Activated CD4-positive, alpha-beta T cell treated with anti-CD3 and anti-CD28 coated beads, Interleukin-2, amount 10 ng/mL, durations not matched to agents 7 days and 5 days (primary cell): ENCODE data around the gene ATAD1. TPM values are rescaled to one million over a fixed set of nuclear protein-coding genes. Genes with fewer than 3 reads are reported as not detected.
"Not testable (repeated sequence)": the region's sequence is repeated elsewhere in the genome, so short reads cannot be mapped to it uniquely, and the experiment has no call there.

Experiments
- CTCF ChIA-PET: fragments of 350-600 bp; sonication (Branson Sonifier 250); formaldehyde crosslinking; loops from one replicate; lab custom pipeline; 2021; ENCODE audit warnings: antibody characterized with exemption; lab: Charles Lee
- POLR2A ChIA-PET: fragments of 350-600 bp; sonication (Branson Sonifier 250); formaldehyde crosslinking; loops from one replicate; lab custom pipeline; 2021; ENCODE audit warnings: antibody characterized with exemption; lab: Charles Lee
- DNase-seq: peaks from one replicate; pipeline ENCODE4 v3.0.0-alpha.2; 2020
- H3K27ac Mint-ChIP-seq: one replicate; pipeline ENCODE4 v1.8.0; 2021; ENCODE audit warnings: mild to moderate bottlenecking, moderate library complexity, mixed read lengths
- H3K27me3 Mint-ChIP-seq: one replicate; pipeline ENCODE4 v1.8.0; 2021; ENCODE audit warnings: mixed read lengths
- H3K36me3 Mint-ChIP-seq: one replicate; pipeline ENCODE4 v1.8.0; 2021; ENCODE audit warnings: low read depth, mixed read lengths
- H3K4me1 Mint-ChIP-seq: one replicate; pipeline ENCODE4 v1.8.0; 2021; ENCODE audit warnings: mixed read lengths
- H3K4me3 Mint-ChIP-seq: one replicate; pipeline ENCODE4 v1.8.0; 2021; ENCODE audit warnings: mild to moderate bottlenecking, moderate library complexity, mixed read lengths
- H3K9me3 Mint-ChIP-seq: one replicate; pipeline ENCODE4 v1.8.0; 2021; ENCODE audit warnings: mixed read lengths
- total RNA-seq, 2 experiments: library from RNA; stranded (reverse); gene quantifications; one replicate each; pipeline ENCODE4 v1.2.3, GENCODE V29; 2021

The ATAD1 gene
- total RNA-seq, 2 experiments from 2014 or later = 42.9 to 45.9 TPM

- peaks cover 13% of the 10 kb centered on the region for H3K4me1 Mint-ChIP-seq
- no peak overlapping the region for H3K27ac Mint-ChIP-seq
- CTCF ChIA-PET = interaction anchor here (0.7 to 1.5 kb wide), 3 partner anchors 15 to 32 kb away, joined by 3 read pairs; no protein-coding TSS in a partner anchor
- POLR2A ChIA-PET = no interaction called here
- H3K4me3 Mint-ChIP-seq = no peak overlapping the region
- no peak for DNase-seq
- H3K9me3 Mint-ChIP-seq = no peaks in the 10 kb centered on the region
- H3K36me3 Mint-ChIP-seq = peaks cover 36% of the 10 kb centered on the region
- no peaks in the 10 kb centered on the region for H3K27me3 Mint-ChIP-seq
Measured at GRCh38 chr10:87760195-87760905, 57.7 kb downstream of the ATAD1 start.

- CTCF ChIA-PET = interaction anchor here (1.1 to 1.5 kb wide), 2 partner anchors 16 to 33 kb away, joined by 3 read pairs; no protein-coding TSS in a partner anchor
- Mint-ChIP-seq H3K27ac (no peak overlapping the region), H3K9me3 (no peaks in the 10 kb centered on the region), H3K27me3 (no peaks in the 10 kb centered on the region), H3K4me1 (peaks cover 13% of the 10 kb centered on the region), H3K4me3 (no peak overlapping the region), H3K36me3 (peaks cover 34% of the 10 kb centered on the region)
- DNase-seq = no peak
- POLR2A ChIA-PET = interaction anchor here (0.6 kb wide), 1 partner anchor 102 kb away, joined by 4 read pairs; no protein-coding TSS in a partner anchor
Measured at GRCh38 chr10:87759551-87759950, 58.5 kb downstream of the ATAD1 start.

DNA sequence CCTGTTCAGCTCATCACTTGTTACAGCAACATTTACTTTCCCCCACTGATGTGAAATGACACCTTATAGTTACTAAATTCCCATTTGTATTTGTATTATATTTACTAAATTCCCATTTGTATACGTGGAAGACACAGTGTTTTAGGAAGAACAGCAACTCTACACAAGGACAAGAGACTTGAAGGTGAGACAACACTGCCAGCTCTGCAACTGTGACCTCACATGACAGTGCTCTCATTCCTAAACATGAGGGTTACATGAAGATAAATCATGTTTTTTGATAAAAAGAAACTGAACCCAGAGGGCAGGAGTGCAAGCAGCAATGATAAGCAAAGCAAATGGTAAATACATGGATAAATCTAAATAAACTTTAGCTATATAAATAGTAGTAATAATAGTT, 60.3 kb downstream of the ATAD1 start:
- POLR2A ChIA-PET = interaction anchor here (0.6 kb wide), 1 partner anchor 70 kb away, joined by 3 read pairs; no protein-coding TSS in a partner anchor
- DNase-seq = no peak
- Mint-ChIP-seq H3K27ac (no peak overlapping the region), H3K4me1 (peaks cover 10% of the 10 kb centered on the region), H3K27me3 (no peaks in the 10 kb centered on the region), H3K4me3 (no peak overlapping the region), H3K9me3 (no peaks in the 10 kb centered on the region), H3K36me3 (peaks cover 42% of the 10 kb centered on the region)
- CTCF ChIA-PET = interaction anchor here (0.6 kb wide), 1 partner anchor 439 kb away, joined by 3 read pairs; no protein-coding TSS in a partner anchor

DNA sequence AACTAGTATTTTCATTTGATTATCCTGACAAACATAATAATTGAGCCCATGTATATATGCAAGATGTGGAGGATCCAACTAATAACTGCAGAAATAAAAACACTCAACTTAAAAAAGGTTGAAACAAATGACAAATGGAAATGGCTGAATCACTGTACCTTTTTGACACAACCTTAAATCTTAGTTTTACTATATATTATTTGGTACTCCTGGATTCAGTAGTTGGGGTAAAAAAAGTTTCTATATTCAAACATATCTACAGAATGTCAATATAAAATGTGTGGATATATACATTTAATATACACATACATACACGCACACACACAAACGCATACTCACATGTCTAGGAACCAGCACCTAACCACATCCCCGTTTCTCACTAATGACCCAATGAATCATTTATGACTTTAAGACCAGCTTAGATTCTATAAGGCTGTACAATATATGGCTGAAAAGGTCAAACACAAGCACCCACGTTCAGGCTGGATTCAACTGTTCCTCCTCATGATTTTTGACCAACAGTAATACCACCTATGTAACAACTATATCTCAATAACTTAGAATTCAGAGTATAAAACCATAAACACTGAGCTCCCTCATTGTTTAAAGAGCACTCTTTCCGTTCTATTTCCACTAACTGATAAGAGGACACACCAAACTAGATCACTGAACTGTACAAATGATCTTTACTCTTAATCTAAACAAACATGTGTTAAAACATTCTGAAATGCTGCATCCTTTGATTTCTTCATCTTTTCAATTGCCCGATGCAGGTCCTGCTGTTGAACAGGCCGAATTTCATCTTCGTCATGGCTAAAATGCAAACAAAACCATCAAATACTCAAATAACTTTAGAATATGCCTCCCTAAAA, 63.8 kb downstream of the ATAD1 start:
- POLR2A ChIA-PET = no interaction called here
- Mint-ChIP-seq H3K36me3 (peaks cover 35% of the 10 kb centered on the region), H3K4me1 (peaks cover 1% of the 10 kb centered on the region), H3K9me3 (no peaks in the 10 kb centered on the region), H3K4me3 (no peak overlapping the region), H3K27me3 (no peaks in the 10 kb centered on the region), H3K27ac (no peak overlapping the region)
- DNase-seq = no peak
- CTCF ChIA-PET = interaction anchor here (1.2 kb wide), 1 partner anchor 20 kb away, joined by 3 read pairs; no protein-coding TSS in a partner anchor

GRCh38 chr10:87752566-87752965, 65.5 kb downstream of the ATAD1 start:
- H3K27ac Mint-ChIP-seq = no peak overlapping the region
- CTCF ChIA-PET = no interaction called here
- H3K9me3 Mint-ChIP-seq = no peaks in the 10 kb centered on the region
- no peak overlapping the region for H3K4me3 Mint-ChIP-seq
- no peaks in the 10 kb centered on the region for H3K27me3 Mint-ChIP-seq
- H3K36me3 Mint-ChIP-seq = peaks cover 35% of the 10 kb centered on the region
- no peak for DNase-seq
- POLR2A ChIA-PET = no interaction called here
- peaks cover 1% of the 10 kb centered on the region for H3K4me1 Mint-ChIP-seq

- DNase-seq = no peak
- Mint-ChIP-seq H3K27me3 (no peaks in the 10 kb centered on the region), H3K27ac (no peak overlapping the region), H3K9me3 (no peaks in the 10 kb centered on the region), H3K4me1 (peaks cover 1% of the 10 kb centered on the region), H3K4me3 (no peak overlapping the region), H3K36me3 (peaks cover 32% of the 10 kb centered on the region)
- ChIA-PET CTCF (interaction anchor here (0.8 kb wide), 1 partner anchor 15 kb away, joined by 5 read pairs; no protein-coding TSS in a partner anchor), POLR2A (no interaction called here)
Measured at GRCh38 chr10:87751274-87751673, 66.8 kb downstream of the ATAD1 start.

DNA sequence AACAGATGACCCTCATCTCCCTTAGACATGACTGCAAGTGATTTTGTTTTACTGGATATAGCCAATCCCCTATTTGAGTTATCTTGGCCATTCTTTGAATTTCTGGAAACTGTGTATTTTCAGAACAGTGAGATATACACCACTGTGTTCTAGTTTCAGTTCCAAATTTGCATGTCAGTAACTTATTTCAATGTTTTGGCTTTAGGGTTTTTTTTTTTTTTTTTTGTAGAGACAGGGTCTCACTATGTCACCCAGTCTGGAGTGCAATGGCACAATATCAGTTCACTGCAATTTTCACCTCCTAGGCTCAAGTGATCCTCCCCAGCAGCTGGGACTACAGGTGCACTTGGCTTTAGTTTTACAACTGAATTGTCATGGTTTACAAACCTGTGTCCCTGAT, 67.2 kb downstream of the ATAD1 start:
- no peak for DNase-seq
- Mint-ChIP-seq H3K27ac (no peak overlapping the region), H3K36me3 (peaks cover 27% of the 10 kb centered on the region), H3K9me3 (no peaks in the 10 kb centered on the region), H3K27me3 (no peaks in the 10 kb centered on the region), H3K4me3 (no peak overlapping the region), H3K4me1 (peaks cover 1% of the 10 kb centered on the region)
- POLR2A ChIA-PET = no interaction called here
- CTCF ChIA-PET = interaction anchor here (0.8 to 1.3 kb wide), 2 partner anchors 9 to 15 kb away, joined by 5 read pairs; no protein-coding TSS in a partner anchor

- peaks cover 1% of the 10 kb centered on the region for H3K4me1 Mint-ChIP-seq
- H3K4me3 Mint-ChIP-seq = no peak overlapping the region
- H3K36me3 Mint-ChIP-seq = peaks cover 25% of the 10 kb centered on the region
- H3K27me3 Mint-ChIP-seq = no peaks in the 10 kb centered on the region
- ChIA-PET POLR2A (no interaction called here), CTCF (interaction anchor here (1.0 to 1.4 kb wide), 3 partner anchors 9 to 17 kb away, joined by 3 to 5 read pairs (median 3); no protein-coding TSS in a partner anchor)
- DNase-seq = no peak
- H3K9me3 Mint-ChIP-seq = no peaks in the 10 kb centered on the region
- peak overlapping the region; percentile 42 for H3K27ac Mint-ChIP-seq
Measured at GRCh38 chr10:87750001-87750671, 67.9 kb downstream of the ATAD1 start.

DNA sequence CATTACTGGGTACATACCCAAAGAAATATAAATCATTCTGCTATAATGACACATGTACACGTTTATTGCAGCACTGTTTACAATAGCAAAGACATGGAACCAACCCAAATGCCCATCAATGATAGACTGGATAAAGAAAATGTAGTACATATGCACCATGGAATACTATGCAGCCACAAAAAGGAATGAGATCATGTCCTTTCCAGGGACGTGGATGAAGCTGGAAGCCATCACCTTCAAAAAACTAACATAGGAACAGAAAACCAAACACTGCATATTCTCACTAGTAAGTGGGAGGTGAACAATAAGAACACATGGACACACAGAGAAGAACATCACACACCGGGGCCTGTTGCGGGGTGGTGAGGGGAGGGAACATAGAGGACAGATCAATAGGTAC, 69.8 kb downstream of the ATAD1 start:
- DNase-seq, H3K27me3 Mint-ChIP-seq, CTCF ChIA-PET, H3K4me1 Mint-ChIP-seq, H3K27ac Mint-ChIP-seq, H3K9me3 Mint-ChIP-seq, H3K4me3 Mint-ChIP-seq: not testable (repeated sequence)
- H3K36me3 Mint-ChIP-seq = peaks cover 11% of the 10 kb centered on the region
- POLR2A ChIA-PET = interaction anchor here (0.7 kb wide), 1 partner anchor 14 kb away, joined by 4 read pairs; no protein-coding TSS in a partner anchor

DNA sequence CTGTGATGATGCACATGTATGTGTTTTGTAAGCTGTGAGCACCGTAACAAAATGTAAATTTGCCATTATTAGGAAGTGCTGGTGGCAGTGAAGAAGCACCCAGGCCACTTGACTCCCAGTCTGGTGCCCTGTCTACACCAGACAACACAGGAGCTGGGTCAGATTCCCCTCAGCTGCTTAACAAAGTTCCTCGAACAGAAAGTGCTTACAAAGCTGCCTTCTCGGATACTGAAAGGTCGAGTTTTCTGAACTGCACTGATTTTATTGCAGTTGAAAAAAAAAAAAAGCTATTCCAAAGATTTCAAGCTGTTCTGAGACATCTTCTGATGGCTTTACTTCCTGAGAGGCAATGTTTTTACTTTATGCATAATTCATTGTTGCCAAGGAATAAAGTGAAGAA, 71.1 kb downstream of the ATAD1 start:
- no peak overlapping the region for H3K27ac Mint-ChIP-seq
- H3K4me1 Mint-ChIP-seq = peaks cover 1% of the 10 kb centered on the region
- no peak for DNase-seq
- ChIA-PET CTCF (no interaction called here), POLR2A (no interaction called here)
- H3K27me3 Mint-ChIP-seq = peaks cover 2% of the 10 kb centered on the region
- H3K9me3 Mint-ChIP-seq = no peaks in the 10 kb centered on the region
- no peak overlapping the region for H3K4me3 Mint-ChIP-seq
- H3K36me3 Mint-ChIP-seq = peaks cover 4% of the 10 kb centered on the region

DNA sequence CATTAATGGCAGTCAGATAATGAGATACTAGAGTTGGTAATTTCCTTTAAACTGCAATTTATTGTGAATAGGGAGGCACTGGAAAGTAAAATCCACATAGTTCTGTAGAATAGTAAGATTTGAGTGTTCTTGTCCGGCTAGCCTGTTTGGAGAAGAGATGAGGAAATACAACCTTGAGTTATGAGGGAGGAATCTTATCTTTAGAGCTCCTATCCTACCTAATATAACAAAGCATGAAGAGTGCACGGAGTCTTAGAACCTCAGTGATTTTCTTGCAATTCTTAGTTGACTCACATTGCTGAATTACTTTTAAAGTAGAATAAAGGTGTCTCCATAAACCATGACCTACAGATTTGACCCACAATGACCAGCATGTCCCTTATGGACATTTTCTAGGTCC, 73.4 kb downstream of the ATAD1 start:
- no peak overlapping the region for H3K27ac Mint-ChIP-seq
- no peaks in the 10 kb centered on the region for H3K9me3 Mint-ChIP-seq
- H3K4me3 Mint-ChIP-seq = no peak overlapping the region
- no peaks in the 10 kb centered on the region for H3K36me3 Mint-ChIP-seq
- POLR2A ChIA-PET = no interaction called here
- DNase-seq = no peak
- H3K4me1 Mint-ChIP-seq = no peaks in the 10 kb centered on the region
- CTCF ChIA-PET = interaction anchor here (1.8 kb wide), 1 partner anchor 11 kb away, joined by 8 read pairs; no protein-coding TSS in a partner anchor
- H3K27me3 Mint-ChIP-seq = peaks cover 6% of the 10 kb centered on the region

DNA sequence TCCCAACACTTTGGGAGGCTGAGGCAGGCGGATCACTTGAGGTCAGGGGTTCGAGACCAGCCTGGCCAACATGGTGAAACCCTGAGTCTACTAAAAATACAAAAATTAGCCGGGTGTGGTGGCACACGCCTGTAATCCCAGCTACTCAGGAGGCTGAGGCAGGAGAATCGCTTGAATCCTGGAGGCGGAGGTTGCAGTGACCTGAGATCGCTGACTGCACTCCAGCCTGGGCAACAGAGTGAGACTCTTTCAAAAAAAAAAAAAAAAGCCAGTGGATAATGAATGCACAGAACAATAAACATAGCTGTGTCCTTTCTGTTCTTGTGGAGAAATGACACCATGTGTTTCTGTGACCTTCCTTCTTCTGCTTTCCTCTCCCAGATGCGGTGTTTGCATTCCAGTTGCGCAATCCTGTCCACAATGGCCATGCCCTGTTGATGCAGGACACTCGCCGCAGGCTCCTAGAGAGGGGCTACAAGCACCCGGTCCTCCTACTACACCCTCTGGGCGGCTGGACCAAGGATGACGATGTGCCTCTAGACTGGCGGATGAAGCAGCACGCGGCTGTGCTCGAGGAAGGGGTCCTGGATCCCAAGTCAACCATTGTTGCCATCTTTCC, 74.9 kb downstream of the ATAD1 start:
- H3K27me3 Mint-ChIP-seq = peaks cover 11% of the 10 kb centered on the region
- POLR2A ChIA-PET, DNase-seq, H3K27ac Mint-ChIP-seq, H3K4me3 Mint-ChIP-seq, H3K9me3 Mint-ChIP-seq, H3K36me3 Mint-ChIP-seq, H3K4me1 Mint-ChIP-seq: not testable (repeated sequence)
- CTCF ChIA-PET = interaction anchor here (0.6 to 1.8 kb wide), 2 partner anchors 10 to 238 kb away, joined by 3 to 8 read pairs; partner anchors contain the start of gene MINPP1
